ENCODE results near the gene SNORC. TPM values are rescaled to one million over a fixed set of nuclear protein-coding genes. Genes with fewer than 3 reads are reported as not detected.

The SNORC gene
- total and polyA plus RNA-seq, 8 donors: 0.76 to 13.2 (median 1.8) TPM

DNA sequence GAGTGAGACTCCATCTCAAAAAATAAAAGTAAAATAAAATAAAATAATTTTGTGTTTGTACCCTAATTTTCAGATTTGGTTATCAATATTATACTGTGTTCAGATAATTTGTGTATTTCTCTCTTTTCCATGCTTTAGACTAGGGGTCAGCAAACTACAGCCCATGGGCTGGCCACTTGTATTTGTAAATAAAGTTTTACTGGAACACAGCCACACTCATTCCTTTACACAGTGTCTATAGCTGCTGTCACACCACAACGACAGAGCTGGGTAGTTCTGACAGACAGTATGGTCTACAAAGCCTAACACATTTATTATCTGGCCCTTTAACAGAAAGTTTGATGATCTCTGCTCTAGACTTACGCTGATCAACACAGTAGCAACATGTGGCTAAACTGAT, 43.8 kb downstream of the SNORC start:
- Histone ChIP-seq H3K27ac (no peak overlapping the region), H3K36me3 (no peaks in the 10 kb centered on the region), H3K4me3 (no peak overlapping the region), H3K9me3 (no peaks in the 10 kb centered on the region), H3K27me3 (no peaks in the 10 kb centered on the region), H3K4me1 (no peaks in the 10 kb centered on the region)
- 67 to 69% methylated on average over 2 of the region's 2 CpGs for WGBS, 2 donors
- intact Hi-C loops (cut with DNase I): no loop called here
- ATAC-seq (no peak), DNase-seq (no peak), FAIRE-seq (no peak)
- TF ChIP-seq, protein P1, sequence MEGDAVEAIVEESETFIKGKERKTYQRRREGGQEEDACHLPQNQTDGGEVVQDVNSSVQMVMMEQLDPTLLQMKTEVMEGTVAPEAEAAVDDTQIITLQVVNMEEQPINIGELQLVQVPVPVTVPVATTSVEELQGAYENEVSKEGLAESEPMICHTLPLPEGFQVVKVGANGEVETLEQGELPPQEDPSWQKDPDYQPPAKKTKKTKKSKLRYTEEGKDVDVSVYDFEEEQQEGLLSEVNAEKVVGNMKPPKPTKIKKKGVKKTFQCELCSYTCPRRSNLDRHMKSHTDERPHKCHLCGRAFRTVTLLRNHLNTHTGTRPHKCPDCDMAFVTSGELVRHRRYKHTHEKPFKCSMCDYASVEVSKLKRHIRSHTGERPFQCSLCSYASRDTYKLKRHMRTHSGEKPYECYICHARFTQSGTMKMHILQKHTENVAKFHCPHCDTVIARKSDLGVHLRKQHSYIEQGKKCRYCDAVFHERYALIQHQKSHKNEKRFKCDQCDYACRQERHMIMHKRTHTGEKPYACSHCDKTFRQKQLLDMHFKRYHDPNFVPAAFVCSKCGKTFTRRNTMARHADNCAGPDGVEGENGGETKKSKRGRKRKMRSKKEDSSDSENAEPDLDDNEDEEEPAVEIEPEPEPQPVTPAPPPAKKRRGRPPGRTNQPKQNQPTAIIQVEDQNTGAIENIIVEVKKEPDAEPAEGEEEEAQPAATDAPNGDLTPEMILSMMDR (IDR thresholded peaks at IDR 0.05): no peak

DNA sequence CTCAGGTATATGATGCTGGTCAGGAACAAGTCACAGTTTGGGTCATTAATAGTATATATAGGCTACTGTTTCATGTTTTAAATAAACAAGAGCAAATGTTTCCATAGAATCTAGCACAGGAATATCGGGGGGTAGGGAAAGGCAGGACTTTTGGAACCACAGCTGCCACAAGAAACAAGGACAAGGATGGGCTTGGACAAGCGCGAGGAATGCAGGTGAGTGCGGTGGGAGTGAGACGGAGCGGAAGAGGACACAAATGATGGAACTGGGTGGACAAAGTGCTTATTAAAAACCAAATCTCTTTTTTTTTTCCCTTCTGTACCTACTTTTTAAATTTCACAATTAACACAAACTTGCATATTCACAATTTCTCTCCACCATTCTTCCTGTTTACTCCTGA, 49.1 kb downstream of the SNORC start:
- H3K36me3 ChIP-seq: no peaks in the 10 kb centered on the region
- H3K27me3 ChIP-seq: no peaks in the 10 kb centered on the region
- intact Hi-C loops (cut with DNase I): no loop called here
- no peak for FAIRE-seq
- H3K4me1 ChIP-seq: no peaks in the 10 kb centered on the region
- no peak overlapping the region for H3K4me3 ChIP-seq
- no peak overlapping the region for H3K27ac ChIP-seq
- no peak for ATAC-seq
- TF ChIP-seq, protein P1 (IDR thresholded peaks at IDR 0.05): no peak
- no peak for DNase-seq
- H3K9me3 ChIP-seq: no peaks in the 10 kb centered on the region
- 93 to 95% methylated on average over 6 of the region's 6 CpGs for WGBS, 2 donors

DNA sequence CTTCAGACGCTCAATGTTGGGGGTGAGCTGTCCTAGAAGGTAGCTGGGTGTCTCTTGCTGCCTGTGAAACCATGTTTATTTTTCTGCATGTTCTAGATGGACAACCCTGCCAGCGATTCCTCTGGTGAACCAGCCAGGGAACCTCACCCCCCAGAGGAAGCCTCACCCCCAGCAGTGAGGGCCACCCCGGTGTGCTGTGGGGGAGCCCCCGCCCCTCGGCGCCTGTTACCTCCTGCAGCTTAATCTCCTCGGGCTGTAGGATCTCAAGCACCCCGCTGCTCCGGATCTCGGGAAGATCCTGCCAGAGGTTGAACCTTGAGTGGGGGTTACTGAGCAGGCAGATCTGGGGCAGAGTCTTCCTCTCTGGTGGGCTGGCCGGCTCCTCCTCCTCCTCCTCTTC, 50.0 kb downstream of the SNORC start:
- ATAC-seq (no peak), DNase-seq (no peak)

DNA sequence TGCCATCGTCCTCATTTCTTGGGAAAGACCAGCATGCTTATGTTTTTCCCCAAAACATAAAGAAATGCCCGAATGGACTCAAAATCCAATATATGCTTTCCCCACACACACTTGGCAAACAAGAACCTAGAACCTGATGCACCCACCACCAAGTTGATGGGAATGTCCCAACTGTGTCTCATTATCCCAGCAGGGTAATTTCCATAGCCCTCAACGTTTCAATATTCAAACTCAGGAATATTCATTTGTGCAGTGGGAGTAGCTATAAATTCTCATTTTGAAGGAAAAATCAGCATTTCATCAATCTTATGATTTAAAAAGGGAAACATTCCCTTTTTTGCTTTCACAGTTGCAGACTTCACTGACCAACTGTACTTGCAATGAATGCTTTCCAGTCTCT, 50.7 kb downstream of the SNORC start:
- H3K27me3 ChIP-seq: no peaks in the 10 kb centered on the region
- intact Hi-C loops (cut with DNase I): no loop called here
- FAIRE-seq: no peak

More for the DNA sequence above, 50.0 kb downstream of the SNORC start:
- WGBS, 2 donors: 76 to 83% methylated on average over 11 of the region's 11 CpGs
- H3K4me1 ChIP-seq: no peaks in the 10 kb centered on the region
- H3K27me3 ChIP-seq: no peaks in the 10 kb centered on the region
- FAIRE-seq: no peak
- H3K36me3 ChIP-seq: no peaks in the 10 kb centered on the region
- TF ChIP-seq, protein P1 (IDR thresholded peaks at IDR 0.05): no peak
- H3K9me3 ChIP-seq: no peaks in the 10 kb centered on the region
- no peak overlapping the region for H3K27ac ChIP-seq
- H3K4me3 ChIP-seq: no peak overlapping the region
- intact Hi-C loops (cut with DNase I): no loop called here

DNA sequence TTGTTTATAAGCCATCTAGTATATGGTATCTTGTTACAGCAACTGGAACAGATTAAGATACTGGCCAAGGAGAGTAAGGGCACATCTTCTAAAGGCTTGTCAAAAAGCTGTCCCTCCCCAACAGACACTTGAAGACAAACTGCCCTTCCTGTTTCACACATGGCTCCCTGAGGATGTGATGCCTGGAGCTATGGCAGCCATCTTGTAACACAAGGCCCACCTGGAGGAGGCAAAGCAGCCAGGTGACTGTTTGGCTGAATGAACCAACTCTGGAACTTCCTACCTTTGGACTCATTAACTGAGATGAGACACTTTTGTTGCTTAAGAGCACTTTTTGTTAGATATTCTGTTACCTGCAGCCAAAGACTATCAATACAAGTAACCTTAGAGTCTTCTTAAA, 54.4 kb downstream of the SNORC start:
- Histone ChIP-seq H3K36me3 (no peaks in the 10 kb centered on the region), H3K9me3 (no peaks in the 10 kb centered on the region), H3K27me3 (no peaks in the 10 kb centered on the region), H3K27ac (no peak overlapping the region), H3K4me1 (no peaks in the 10 kb centered on the region), H3K4me3 (no peak overlapping the region)
- DNase-seq: no peak
- intact Hi-C loops (cut with DNase I): no loop called here
- ATAC-seq: no peak
- FAIRE-seq: no peak
- TF ChIP-seq, protein P1 (IDR thresholded peaks at IDR 0.05): no peak

More for the DNA sequence above, 50.7 kb downstream of the SNORC start:
- H3K27ac ChIP-seq: no peak overlapping the region
- no peak overlapping the region for H3K4me3 ChIP-seq
- DNase-seq: no peak
- no peak for ATAC-seq
- H3K36me3 ChIP-seq: no peaks in the 10 kb centered on the region
- H3K4me1 ChIP-seq: no peaks in the 10 kb centered on the region
- 71 to 72% methylated on average over 3 of the region's 3 CpGs for WGBS, 2 donors
- TF ChIP-seq, protein P1 (IDR thresholded peaks at IDR 0.05): no peak
- H3K9me3 ChIP-seq: no peaks in the 10 kb centered on the region

Measured in pancreas (tissue), 10 donors.